Activated T-helper 17 cell treated with anti-CD3 and anti-CD28 coated beads, Interleukin-2, amount 50 U/mL, for 72 hours (primary cell): Measurements from ENCODE around the gene SOCS3. TPM values are rescaled to one million over a fixed set of nuclear protein-coding genes. Genes with fewer than 3 reads are reported as not detected.

ENCODE experiments used
- ATAC-seq: fragments of 150-1000 bp; cut with Tn5 transposase; replicated peaks from 2 replicates; pipeline ENCODE4 v1.10.0; 2021; ENCODE audit warnings: mild to moderate bottlenecking, moderate library complexity
- H3K27ac Mint-ChIP-seq: one replicate; pipeline ENCODE4 v1.8.0; 2022; ENCODE audit warnings: mixed read lengths
- H3K27me3 Mint-ChIP-seq: one replicate; pipeline ENCODE4 v1.8.0; 2022; ENCODE audit warnings: mixed read lengths
- H3K36me3 Mint-ChIP-seq: one replicate; pipeline ENCODE4 v1.8.0; 2022; ENCODE audit warnings: low read depth, mild to moderate bottlenecking, mixed read lengths
- H3K4me1 Mint-ChIP-seq: one replicate; pipeline ENCODE4 v1.8.0; 2022; ENCODE audit warnings: mixed read lengths
- H3K4me3 Mint-ChIP-seq: one replicate; pipeline ENCODE4 v1.8.0; 2022; ENCODE audit warnings: mild to moderate bottlenecking, mixed read lengths
- H3K9me3 Mint-ChIP-seq: one replicate; pipeline ENCODE4 v1.8.0; 2022; ENCODE audit warnings: mixed read lengths
- total RNA-seq, 2 donors: library from RNA; stranded (reverse); gene quantifications; one replicate each; pipeline ENCODE4 v1.2.3, GENCODE V29; 2022

SOCS3 gene
- total RNA-seq, 2 donors from 2014 or later = 129 to 175 TPM

DNA sequence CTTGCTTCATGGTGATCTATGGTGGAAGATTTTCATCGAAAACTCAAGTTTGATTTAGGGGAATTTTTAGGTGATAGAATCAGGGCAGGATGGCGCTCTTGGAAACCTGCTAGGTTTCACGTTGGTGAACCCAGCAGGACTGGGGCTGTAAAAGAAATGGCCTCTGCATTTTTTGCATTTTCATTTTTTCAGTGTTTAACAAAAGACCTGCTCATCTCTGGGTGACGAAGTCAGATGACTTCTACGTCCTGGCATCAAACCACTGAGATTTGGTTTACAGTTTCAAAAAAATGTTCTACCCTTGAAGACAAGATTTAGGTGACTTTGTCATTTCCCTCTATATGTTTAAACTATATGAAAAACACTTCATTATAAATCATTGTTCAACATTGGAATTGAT lies 20.5 kb upstream of the SOCS3 start:
- H3K4me1 Mint-ChIP-seq = peaks cover 44% of the 10 kb centered on the region
- no peak for ATAC-seq
- peak overlapping the region; percentile 99 for H3K27ac Mint-ChIP-seq
- H3K36me3 Mint-ChIP-seq = peaks cover 61% of the 10 kb centered on the region
- H3K27me3 Mint-ChIP-seq = no peaks in the 10 kb centered on the region
- H3K4me3 Mint-ChIP-seq = peak overlapping the region; percentile 86
- no peaks in the 10 kb centered on the region for H3K9me3 Mint-ChIP-seq

DNA sequence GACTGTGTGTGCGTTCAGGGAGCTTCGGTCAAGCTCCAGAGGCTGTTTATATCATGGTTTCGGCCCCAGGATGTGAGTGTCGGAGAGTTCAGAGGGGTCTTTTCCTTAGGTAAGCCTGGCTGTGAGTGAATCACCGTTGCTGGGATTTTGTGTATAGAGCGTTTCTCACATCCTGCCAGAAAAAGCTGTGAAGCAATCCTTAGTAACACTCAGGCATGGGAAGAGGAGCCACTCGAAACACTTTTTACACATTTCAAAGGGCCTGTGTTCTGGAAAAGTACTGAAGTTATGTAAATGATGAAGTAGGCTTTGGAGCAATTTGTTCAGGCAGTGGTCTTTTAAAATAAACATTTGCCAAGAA lies 19.2 kb upstream of the SOCS3 start:
- H3K36me3 Mint-ChIP-seq = peaks cover 49% of the 10 kb centered on the region
- H3K9me3 Mint-ChIP-seq = no peaks in the 10 kb centered on the region

DNA sequence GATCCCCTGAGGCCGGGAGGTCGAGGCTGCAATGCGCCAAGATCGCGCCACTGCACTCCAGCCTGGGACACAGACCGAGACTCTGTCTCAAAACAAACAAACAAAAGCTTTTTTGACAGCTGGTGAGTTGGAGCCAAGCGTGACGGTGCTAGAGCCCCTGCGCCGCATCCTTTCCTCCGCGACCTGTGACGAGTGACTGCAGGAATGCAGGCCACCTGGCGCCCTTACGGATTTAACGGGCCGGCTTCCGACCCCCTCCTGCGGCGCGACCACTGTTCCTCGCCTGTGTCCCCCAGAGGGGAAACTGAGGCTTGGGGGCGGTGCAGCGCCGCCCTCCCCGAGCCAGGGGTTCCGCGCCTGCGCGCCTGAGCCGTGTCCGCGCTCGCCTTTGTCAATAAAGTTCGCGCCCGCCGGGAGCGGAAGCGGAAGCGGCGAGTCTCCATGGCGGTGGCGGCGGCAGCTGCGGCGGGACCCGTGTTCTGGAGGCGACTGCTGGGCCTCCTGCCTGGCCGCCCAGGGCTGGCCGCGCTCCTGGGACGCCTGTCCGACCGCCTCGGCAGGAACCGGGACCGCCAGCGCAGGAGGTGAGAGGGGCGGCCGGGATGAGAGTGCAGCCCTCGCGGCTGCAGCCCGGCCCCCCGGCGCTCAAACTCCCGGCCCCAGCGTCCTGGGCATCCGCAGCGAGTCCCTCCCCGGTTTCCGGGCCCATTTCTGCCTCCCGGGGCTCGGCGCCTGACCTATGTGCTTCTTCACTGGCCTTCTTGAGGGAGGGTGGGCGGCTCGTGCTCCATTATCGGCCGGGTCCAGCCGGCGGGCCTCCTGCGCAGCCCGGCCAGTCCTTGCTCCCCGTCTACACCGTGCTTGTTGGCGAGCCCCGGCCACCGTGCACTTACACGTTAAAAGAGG lies 18.6 kb upstream of the SOCS3 start, which contains the start of gene PGS1:
TSS of gene PGS1 (plus strand) at position 425 of the 906 bp plus-strand sequence. CDS start at position 442, 17 bp downstream.
- H3K27ac Mint-ChIP-seq = peak within 1 kb of the TSS; percentile 99
- peaks cover 42% of the 10 kb centered on the region for H3K36me3 Mint-ChIP-seq
- H3K4me3 Mint-ChIP-seq = peak within 1 kb of the TSS; percentile 86
- no peaks in the 10 kb centered on the region for H3K27me3 Mint-ChIP-seq
- peaks cover 30% of the 10 kb centered on the region for H3K4me1 Mint-ChIP-seq
- peak; percentile 22 for ATAC-seq
- H3K9me3 Mint-ChIP-seq = no peaks in the 10 kb centered on the region

More for the DNA sequence above, 19.2 kb upstream of the SOCS3 start:
- no peak for ATAC-seq
- H3K4me1 Mint-ChIP-seq = peaks cover 37% of the 10 kb centered on the region
- H3K27ac Mint-ChIP-seq = peak overlapping the region; percentile 99
- no peaks in the 10 kb centered on the region for H3K27me3 Mint-ChIP-seq
- H3K4me3 Mint-ChIP-seq = peak overlapping the region; percentile 86

DNA sequence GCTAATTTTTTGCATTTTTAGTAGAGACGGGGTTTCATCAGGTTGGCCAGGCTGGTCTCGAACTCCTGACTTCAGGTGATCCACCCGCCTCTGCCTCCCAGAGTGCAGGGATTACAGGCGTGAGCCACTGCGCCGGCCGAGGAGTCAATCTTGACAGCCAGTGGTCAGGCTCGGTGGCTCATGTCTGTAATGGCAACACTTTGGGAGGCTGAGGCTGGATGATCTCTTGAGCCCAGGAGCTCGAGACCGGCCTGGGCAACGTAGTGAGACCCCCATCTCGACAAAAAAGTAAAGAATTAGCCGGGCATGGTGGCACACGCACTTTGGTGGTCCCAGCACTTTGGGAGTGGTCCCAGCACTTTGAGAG lies 18.0 kb upstream of the SOCS3 start:
- ATAC-seq = no peak
- no peaks in the 10 kb centered on the region for H3K27me3 Mint-ChIP-seq
- peaks cover 29% of the 10 kb centered on the region for H3K4me1 Mint-ChIP-seq
- no peak overlapping the region for H3K27ac Mint-ChIP-seq
- H3K9me3 Mint-ChIP-seq = no peaks in the 10 kb centered on the region
- peaks cover 36% of the 10 kb centered on the region for H3K36me3 Mint-ChIP-seq
- H3K4me3 Mint-ChIP-seq = peak overlapping the region; percentile 86

DNA sequence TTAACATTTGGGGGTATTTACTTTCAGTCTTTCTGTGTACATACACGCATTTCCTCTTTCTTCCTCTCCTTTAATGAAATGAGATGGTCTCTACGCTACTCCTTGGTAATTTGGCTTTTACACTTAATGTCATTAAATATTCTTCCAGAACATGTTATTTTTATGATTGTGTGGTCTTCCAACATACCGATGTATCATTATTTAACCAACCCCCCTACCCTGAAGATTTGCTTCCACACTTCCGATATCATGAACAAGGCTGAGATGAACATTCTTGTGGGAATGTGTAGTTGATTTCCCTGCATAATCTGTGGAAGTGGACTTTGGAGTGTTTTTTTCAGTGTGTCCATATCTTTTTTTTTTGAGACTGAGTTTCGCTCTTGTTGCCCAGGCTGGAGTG lies 16.3 kb upstream of the SOCS3 start:
- ATAC-seq = no peak
- H3K36me3 Mint-ChIP-seq = peaks cover 22% of the 10 kb centered on the region
- no peaks in the 10 kb centered on the region for H3K9me3 Mint-ChIP-seq
- no peak overlapping the region for H3K27ac Mint-ChIP-seq
- no peak overlapping the region for H3K4me3 Mint-ChIP-seq
- H3K27me3 Mint-ChIP-seq = no peaks in the 10 kb centered on the region
- peaks cover 16% of the 10 kb centered on the region for H3K4me1 Mint-ChIP-seq

DNA sequence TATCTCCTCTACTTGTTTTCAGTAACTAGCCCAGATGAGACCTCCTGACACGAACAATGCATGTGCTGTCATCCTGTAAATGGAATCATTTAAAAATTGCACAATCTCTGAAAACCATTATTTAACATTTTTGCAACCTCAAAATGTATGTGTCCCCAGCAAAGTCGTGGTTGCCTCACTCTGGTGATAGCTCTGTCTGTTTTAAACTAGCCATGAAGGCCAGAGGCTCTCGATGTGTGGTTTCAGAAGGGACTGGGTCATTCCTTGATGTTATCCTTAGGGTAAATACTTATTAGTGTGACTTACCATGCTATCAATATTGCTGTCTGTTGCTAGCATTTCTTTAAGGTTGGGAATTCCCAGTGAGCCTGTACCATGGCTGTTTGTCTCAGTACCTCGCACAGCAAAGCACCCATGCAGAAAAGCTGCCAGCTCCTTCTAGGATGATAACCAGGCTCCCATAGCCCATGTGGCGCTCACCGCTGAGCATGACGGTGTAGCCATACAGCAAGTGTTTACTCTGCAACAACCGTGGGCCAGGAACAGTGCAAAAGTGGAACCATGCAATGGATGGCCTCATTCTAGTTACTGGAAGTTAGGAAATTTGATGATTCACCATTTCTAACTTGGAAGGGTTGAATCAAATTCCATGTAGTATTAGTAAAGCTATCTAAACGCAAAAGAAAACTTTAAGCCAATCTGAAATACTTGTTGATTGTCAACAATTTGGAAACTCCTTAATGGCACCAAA lies 15.7 kb upstream of the SOCS3 start:
- H3K36me3 Mint-ChIP-seq = peaks cover 17% of the 10 kb centered on the region
- H3K9me3 Mint-ChIP-seq = no peaks in the 10 kb centered on the region
- H3K27me3 Mint-ChIP-seq = no peaks in the 10 kb centered on the region
- H3K4me1 Mint-ChIP-seq = peaks cover 11% of the 10 kb centered on the region
- no peak for ATAC-seq
- H3K4me3 Mint-ChIP-seq = no peak overlapping the region
- no peak overlapping the region for H3K27ac Mint-ChIP-seq

DNA sequence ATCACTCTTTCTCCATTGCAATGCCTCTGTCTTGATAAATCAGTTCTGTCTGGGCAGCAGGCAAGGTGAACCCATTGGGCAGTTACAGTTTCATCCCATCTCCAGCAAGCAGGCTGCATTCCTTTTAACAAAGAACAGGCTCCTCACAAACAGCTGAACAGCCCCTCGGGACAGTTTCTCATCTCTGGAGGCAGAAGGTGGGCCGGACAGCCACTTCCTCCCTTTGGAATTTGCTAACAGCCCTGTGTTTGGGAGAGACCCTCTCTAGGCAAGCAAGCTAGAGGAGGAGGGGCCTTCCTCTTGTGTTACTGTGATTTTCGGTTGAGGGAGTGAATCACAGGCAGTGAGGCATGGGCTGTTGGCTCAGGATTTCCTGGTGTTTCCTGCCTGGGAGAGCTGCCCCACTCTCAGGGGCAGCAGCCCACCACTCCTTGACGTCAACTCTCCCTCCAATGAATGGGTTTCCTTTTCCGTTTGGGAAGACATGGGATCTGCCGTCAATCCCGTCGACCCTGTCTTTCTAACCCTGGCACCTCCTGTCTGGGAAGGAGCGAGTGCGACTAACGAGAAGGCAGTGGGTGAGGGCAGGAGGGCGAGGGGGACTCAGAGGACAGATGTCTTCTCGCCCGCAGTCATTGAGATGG lies 14.9 kb upstream of the SOCS3 start:
- peaks cover 9% of the 10 kb centered on the region for H3K36me3 Mint-ChIP-seq
- no peaks in the 10 kb centered on the region for H3K27me3 Mint-ChIP-seq
- ATAC-seq = no peak
- H3K4me1 Mint-ChIP-seq = peaks cover 5% of the 10 kb centered on the region
- no peak overlapping the region for H3K27ac Mint-ChIP-seq
- H3K4me3 Mint-ChIP-seq = no peak overlapping the region
- no peaks in the 10 kb centered on the region for H3K9me3 Mint-ChIP-seq

DNA sequence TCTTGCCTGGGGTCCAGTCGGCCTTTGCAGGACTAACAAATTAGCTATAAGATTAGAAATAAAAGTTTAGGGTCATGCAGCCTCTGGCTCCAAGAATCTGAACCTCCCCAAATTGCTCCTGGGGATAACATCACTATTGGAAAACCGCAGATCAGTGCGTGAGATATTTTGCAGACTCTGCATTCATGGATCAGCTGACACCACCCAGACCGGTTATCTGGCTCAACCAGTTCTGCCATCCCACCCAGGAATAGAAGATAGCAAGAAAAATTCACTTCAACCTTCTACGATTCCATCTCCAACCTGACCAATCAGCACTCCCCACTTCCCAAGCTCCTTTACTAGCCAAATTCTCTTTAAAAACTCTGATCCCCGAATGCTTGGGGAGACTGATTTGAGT lies 14.3 kb upstream of the SOCS3 start:
- H3K4me1 Mint-ChIP-seq = peaks cover 5% of the 10 kb centered on the region
- no peaks in the 10 kb centered on the region for H3K27me3 Mint-ChIP-seq
- no peaks in the 10 kb centered on the region for H3K9me3 Mint-ChIP-seq
- H3K27ac Mint-ChIP-seq = no peak overlapping the region
- H3K4me3 Mint-ChIP-seq = no peak overlapping the region
- H3K36me3 Mint-ChIP-seq = peaks cover 5% of the 10 kb centered on the region
- no peak for ATAC-seq

DNA sequence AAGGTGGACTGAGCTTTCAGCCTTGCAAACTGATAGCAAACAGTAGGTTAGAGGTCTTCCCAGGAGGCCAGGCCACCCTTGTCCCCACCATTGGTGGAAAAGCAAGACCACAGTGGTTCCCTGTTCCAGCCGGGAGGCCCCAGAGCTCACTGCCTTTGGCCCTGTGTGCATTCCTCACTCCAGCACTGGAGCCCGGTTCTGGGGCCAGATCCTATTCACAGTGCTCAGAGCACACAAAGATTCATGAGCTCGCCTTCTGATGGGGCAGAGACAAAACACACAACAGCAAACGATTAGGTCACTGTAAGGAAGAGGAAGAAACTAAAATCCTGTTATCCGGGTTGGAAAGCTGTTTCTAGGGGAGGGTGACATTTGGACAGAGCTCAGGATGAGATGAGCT lies 13.0 kb upstream of the SOCS3 start:
- ATAC-seq = no peak
- no peak overlapping the region for H3K4me3 Mint-ChIP-seq
- H3K36me3 Mint-ChIP-seq = no peaks in the 10 kb centered on the region
- no peaks in the 10 kb centered on the region for H3K9me3 Mint-ChIP-seq
- H3K4me1 Mint-ChIP-seq = peaks cover 5% of the 10 kb centered on the region
- no peaks in the 10 kb centered on the region for H3K27me3 Mint-ChIP-seq
- H3K27ac Mint-ChIP-seq = no peak overlapping the region

DNA sequence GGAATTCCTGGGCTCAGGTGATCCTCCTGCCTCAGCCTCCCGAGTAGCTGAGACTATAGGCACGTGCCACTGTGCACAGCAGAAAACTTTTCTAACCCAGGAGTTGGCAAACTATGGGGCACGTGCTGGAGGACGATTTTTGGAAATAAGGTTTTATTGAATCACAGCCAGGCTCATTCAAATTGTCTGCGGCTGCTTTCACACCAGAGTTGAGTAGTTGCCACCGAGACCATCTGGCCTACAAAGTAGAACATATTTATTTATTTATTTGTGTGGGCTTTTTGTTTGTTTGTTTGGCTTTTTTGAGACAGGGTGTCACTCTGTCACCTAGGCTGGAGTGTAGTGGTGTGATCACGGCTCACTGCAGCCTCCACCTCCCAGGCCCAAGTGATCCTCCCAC lies 11.2 kb upstream of the SOCS3 start:
- Mint-ChIP-seq H3K27ac (no peak overlapping the region), H3K36me3 (no peaks in the 10 kb centered on the region), H3K4me1 (peaks cover 2% of the 10 kb centered on the region), H3K4me3 (no peak overlapping the region), H3K9me3 (no peaks in the 10 kb centered on the region), H3K27me3 (no peaks in the 10 kb centered on the region)
- ATAC-seq = no peak

DNA sequence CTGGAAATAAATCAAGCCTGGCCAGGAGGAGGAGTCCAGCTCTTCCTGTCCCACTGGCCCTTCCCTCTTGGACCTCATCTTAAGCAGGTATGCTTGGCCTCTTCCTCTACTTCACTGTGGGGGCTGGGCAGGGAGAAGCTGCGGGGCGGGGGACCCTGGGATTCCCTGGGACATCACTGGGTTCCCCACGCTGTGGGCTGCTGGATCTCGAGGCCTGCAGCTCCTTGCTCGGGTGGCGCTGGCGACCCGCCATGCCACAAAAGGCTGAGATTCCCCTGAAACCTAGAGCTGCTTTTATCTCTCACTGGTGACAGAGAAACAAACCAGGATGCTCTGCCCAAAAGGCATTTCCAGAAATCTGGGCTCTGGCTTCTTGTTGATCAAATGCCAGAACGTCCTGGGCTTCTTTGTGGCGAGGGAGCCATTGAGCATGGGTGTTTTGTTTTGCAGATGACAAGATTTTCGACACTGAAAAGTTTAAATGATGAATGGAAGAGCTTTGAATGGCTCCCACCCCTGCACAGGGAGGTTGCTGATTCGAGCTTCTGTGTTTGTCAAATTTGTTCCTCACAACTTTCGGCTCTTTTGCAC lies 10.0 kb upstream of the SOCS3 start:
- Mint-ChIP-seq H3K27me3 (no peaks in the 10 kb centered on the region), H3K4me3 (no peak overlapping the region), H3K4me1 (peaks cover 3% of the 10 kb centered on the region), H3K9me3 (no peaks in the 10 kb centered on the region), H3K36me3 (no peaks in the 10 kb centered on the region), H3K27ac (no peak overlapping the region)
- no peak for ATAC-seq

DNA sequence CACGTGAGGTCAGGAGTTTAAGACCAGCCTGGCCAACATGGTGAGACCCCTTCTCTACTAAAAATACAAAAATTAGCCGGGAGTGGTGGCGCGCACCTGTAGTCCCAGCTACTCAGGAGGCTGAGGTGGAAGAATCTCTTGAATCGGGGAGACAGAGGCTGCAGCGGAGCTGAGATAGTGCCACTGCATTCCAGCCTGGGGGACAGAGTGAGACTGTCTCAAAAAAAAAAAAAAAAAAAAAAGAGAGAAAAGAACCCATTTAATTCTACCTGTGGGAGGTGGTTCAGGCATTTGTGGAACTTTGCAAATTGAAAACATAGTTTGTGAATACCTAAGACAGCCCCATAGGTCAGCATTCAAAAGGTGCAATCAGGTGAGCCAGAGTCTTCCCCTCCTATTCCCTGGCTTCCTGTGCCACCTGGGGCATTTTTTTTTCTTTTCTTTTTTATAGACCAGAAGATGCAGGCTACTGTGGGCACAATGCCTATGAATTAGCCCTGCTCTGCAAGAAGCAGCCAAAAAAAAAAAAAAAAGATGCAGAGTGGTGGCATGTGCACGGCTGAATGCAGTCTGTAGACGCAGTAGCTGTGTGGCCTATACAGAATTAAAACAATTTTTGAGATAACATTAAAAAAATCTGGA lies 9.1 kb upstream of the SOCS3 start:
- Mint-ChIP-seq H3K27me3 (no peaks in the 10 kb centered on the region), H3K4me1 (peaks cover 11% of the 10 kb centered on the region), H3K36me3 (no peaks in the 10 kb centered on the region), H3K27ac (no peak overlapping the region), H3K9me3 (no peaks in the 10 kb centered on the region), H3K4me3 (no peak overlapping the region)
- ATAC-seq = no peak

DNA sequence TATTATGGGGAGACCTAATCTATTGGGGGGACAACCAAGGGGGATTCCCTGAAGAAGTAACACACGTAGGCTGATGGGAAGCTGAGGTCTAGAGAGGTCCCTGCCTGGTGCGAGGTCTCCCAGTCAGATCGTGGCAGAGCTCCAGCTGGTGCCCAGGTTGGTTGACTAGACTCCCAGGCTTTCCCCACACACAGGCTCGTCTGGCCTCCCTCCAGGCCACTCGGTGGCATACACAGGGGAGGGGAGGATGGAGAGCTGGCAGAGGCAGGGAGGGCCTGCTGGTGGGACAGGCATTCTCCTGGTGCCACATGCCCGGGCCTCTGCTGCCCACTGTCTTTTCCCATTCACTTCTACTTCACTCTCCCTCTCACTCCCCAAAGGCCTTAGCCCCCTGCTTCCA lies 8.5 kb upstream of the SOCS3 start:
- Mint-ChIP-seq H3K4me3 (no peak overlapping the region), H3K27me3 (no peaks in the 10 kb centered on the region), H3K9me3 (no peaks in the 10 kb centered on the region), H3K36me3 (no peaks in the 10 kb centered on the region), H3K27ac (no peak overlapping the region), H3K4me1 (peaks cover 11% of the 10 kb centered on the region)
- ATAC-seq = no peak

DNA sequence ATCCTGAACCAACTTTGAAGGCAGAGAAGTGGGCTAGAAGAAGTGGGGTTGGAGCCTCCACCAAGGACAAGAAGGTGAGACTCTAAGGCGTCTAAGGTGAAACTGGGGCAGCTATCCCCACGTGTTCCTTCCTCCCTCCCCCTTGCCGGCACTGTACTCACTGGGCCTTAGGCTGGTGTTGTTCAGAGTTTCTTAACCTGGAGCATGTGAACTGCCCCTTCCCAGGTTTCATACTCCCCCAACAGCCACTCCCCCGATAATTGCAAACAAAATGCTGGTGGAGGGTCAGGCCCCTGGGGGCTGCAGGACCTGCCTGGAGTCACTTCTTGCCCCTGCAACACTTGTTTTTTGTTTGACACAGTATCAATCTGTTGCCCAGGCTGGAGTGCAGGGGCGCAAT lies 7.3 kb upstream of the SOCS3 start:
- no peak for ATAC-seq
- H3K4me3 Mint-ChIP-seq = no peak overlapping the region
- H3K36me3 Mint-ChIP-seq = no peaks in the 10 kb centered on the region
- H3K27ac Mint-ChIP-seq = no peak overlapping the region
- peaks cover 2% of the 10 kb centered on the region for H3K27me3 Mint-ChIP-seq
- no peaks in the 10 kb centered on the region for H3K9me3 Mint-ChIP-seq
- peaks cover 11% of the 10 kb centered on the region for H3K4me1 Mint-ChIP-seq
